Measurements from ENCODE around the gene ARHGAP24.

DNA sequence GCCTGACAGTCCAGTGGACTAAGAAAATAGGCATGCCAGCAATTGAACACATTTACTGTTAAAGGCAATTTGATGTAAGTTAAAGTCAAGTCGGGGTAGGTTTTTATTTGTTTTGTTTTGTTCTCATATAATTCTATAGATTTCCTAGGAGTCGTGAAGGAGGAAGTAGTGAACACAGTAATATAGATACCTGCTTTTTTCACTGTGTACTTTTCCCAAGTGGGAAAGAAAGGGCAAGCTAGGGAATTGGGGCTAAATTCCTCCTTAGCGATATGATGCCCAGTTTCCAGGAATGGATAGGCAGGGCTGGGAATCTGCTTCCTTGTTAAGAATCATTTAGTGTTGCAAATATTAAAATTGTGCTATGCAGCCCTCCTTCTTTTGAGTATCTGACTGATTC lies 271.0 kb downstream of the ARHGAP24 start:
- no peak for TF ChIP-seq EZH2 (IDR thresholded peaks at IDR 0.05; ENCODE audit: borderline replicate concordance, insufficient read depth, low read depth, low read length, poor library complexity, severe bottlenecking)
- no peak for TF ChIP-seq CTCF (IDR thresholded peaks at IDR 0.05)
